Bone marrow (tissue), 2 donors: ENCODE measurements around the gene TEPSIN.

Experiments used
- DNase-seq, 2 donors: peaks; one replicate each; lab custom pipeline; 2025; lab: John Stamatoyannopoulos, UW

The TEPSIN gene

GRCh38 chr17:81267390-81268067 is 28.7 kb upstream of the TEPSIN start:
- DNase-seq = no peak

GRCh38 chr17:81265576-81265975 is 26.7 kb upstream of the TEPSIN start:
- DNase-seq = no peak

GRCh38 chr17:81264640-81265039 is 25.8 kb upstream of the TEPSIN start:
- DNase-seq = no peak

GRCh38 chr17:81263371-81264181 is 24.7 kb upstream of the TEPSIN start:
- no peak for DNase-seq

GRCh38 chr17:81261582-81262336 is 22.9 kb upstream of the TEPSIN start:
- no peak for DNase-seq

GRCh38 chr17:81261096-81261495 is 22.2 kb upstream of the TEPSIN start:
- DNase-seq = no peak

GRCh38 chr17:81260641-81261040 is 21.8 kb upstream of the TEPSIN start:
- no peak for DNase-seq

GRCh38 chr17:81260171-81260570 is 21.3 kb upstream of the TEPSIN start:
- DNase-seq = no peak

- no peak for DNase-seq
Measured at GRCh38 chr17:81259058-81259605, 20.3 kb upstream of the TEPSIN start.

- no peak for DNase-seq
Measured at GRCh38 chr17:81258292-81258691, 19.4 kb upstream of the TEPSIN start.

- DNase-seq = no peak
Measured at GRCh38 chr17:81257533-81257932, 18.7 kb upstream of the TEPSIN start.

- DNase-seq = peak in 1 of 2 donors; percentile 6
Measured at GRCh38 chr17:81256616-81257015, 17.8 kb upstream of the TEPSIN start.

- peak in 1 of 2 donors; percentile 23 for DNase-seq
Measured at GRCh38 chr17:81254955-81255717, 16.3 kb upstream of the TEPSIN start.

GRCh38 chr17:81253358-81254131 is 14.7 kb upstream of the TEPSIN start:
- DNase-seq = peak; percentile 8 to 28

- DNase-seq = no peak
Measured at GRCh38 chr17:81252987-81253329, 14.1 kb upstream of the TEPSIN start.

- DNase-seq = no peak
Measured at GRCh38 chr17:81252326-81252986, 13.6 kb upstream of the TEPSIN start.

GRCh38 chr17:81251709-81252301 is 12.9 kb upstream of the TEPSIN start:
- DNase-seq = no peak

- DNase-seq = no peak
Measured at GRCh38 chr17:81251094-81251708, 12.3 kb upstream of the TEPSIN start.

- no peak for DNase-seq
Measured at GRCh38 chr17:81250286-81251093, 11.6 kb upstream of the TEPSIN start.
